BJ (cell line): Measurements from ENCODE around the gene LAMP1. TPM values are rescaled to one million over a fixed set of nuclear protein-coding genes. Genes with fewer than 3 reads are reported as not detected.
"Not testable (repeated sequence)": the region's sequence is repeated elsewhere in the genome, so short reads cannot be mapped to it uniquely, and the experiment has no call there.

ENCODE experiments used
- CTCF ChIA-PET: fragments of 350-600 bp; formaldehyde crosslinking; extraction: SDS; loops from one replicate; lab custom pipeline; 2021; ENCODE audit warnings: antibody characterized with exemption, inconsistent platforms; lab: Yijun Ruan, JAX
- POLR2A ChIA-PET: fragments of 300-600 bp; sonication (Branson Sonifier 250); formaldehyde crosslinking; extraction: SDS; loops from one replicate; lab custom pipeline; 2021; ENCODE audit warnings: antibody characterized with exemption; lab: Charles Lee
- DNase-seq: peaks from one replicate; pipeline ENCODE4 v3.0.0-alpha.2; 2011; ENCODE audit warnings: low read depth
- H3K27me3 ChIP-seq: 2 replicates; pipeline ENCODE4 v1.6.0; 2011; ENCODE audit warnings: low read length; ENCODE audit not compliant: control insufficient read depth, insufficient read depth
- H3K36me3 ChIP-seq: 2 replicates; pipeline ENCODE4 v1.5.1; 2011; ENCODE audit warnings: low read length; ENCODE audit not compliant: control insufficient read depth, insufficient read depth
- H3K4me3 ChIP-seq: 2 replicates; pipeline ENCODE4 v1.5.1; 2011; ENCODE audit warnings: low read depth, mild to moderate bottlenecking, control low read depth, low read length
- polyA plus RNA-seq: library from polyadenylated mRNA; depleted of rRNA; stranded (reverse); fragments of >200 nt; gene quantifications from 2 replicates; pipeline ENCODE4 v1.2.3, GENCODE V29; 2011
- TF ChIP-seq, protein P1 (sequence below): IDR thresholded peaks from 2 replicates; pipeline ENCODE4 v1.5.1; 2011; ENCODE audit warnings: low read depth, mild to moderate bottlenecking, control low read depth, inconsistent platforms, low read length, moderate library complexity; ENCODE audit not compliant: insufficient read depth

Gene LAMP1
- polyA plus RNA-seq, 1 experiment = 274 TPM

DNA sequence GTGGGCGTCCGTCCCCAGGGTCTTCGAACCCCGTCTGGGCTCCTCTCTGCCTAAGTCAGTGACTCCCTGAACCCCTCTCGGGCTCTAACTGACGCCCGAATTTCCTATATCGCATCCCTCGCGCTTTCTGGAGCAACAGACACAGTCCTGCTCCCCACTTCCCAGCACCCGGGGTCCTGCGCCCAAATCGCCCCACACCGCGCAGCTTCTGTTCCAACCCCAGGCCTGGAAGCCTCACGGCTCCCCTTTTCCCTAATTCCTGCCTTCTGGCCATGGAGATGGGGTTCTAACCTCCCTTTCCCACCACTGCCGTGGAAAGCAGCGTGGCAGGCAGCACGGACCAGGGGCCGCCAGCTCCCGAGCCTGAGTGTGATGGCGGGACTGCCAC is 68.5 kb downstream of the LAMP1 start:
- ChIA-PET POLR2A (no interaction called here), CTCF (no interaction called here)
- H3K4me3 ChIP-seq = no peak overlapping the region
- H3K27me3 ChIP-seq = no peaks in the 10 kb centered on the region; the same call in none of the 2 replicates
- DNase-seq = no peak
- TF ChIP-seq, protein P1, sequence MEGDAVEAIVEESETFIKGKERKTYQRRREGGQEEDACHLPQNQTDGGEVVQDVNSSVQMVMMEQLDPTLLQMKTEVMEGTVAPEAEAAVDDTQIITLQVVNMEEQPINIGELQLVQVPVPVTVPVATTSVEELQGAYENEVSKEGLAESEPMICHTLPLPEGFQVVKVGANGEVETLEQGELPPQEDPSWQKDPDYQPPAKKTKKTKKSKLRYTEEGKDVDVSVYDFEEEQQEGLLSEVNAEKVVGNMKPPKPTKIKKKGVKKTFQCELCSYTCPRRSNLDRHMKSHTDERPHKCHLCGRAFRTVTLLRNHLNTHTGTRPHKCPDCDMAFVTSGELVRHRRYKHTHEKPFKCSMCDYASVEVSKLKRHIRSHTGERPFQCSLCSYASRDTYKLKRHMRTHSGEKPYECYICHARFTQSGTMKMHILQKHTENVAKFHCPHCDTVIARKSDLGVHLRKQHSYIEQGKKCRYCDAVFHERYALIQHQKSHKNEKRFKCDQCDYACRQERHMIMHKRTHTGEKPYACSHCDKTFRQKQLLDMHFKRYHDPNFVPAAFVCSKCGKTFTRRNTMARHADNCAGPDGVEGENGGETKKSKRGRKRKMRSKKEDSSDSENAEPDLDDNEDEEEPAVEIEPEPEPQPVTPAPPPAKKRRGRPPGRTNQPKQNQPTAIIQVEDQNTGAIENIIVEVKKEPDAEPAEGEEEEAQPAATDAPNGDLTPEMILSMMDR = no peak
- H3K36me3 ChIP-seq = no peaks in the 10 kb centered on the region

DNA sequence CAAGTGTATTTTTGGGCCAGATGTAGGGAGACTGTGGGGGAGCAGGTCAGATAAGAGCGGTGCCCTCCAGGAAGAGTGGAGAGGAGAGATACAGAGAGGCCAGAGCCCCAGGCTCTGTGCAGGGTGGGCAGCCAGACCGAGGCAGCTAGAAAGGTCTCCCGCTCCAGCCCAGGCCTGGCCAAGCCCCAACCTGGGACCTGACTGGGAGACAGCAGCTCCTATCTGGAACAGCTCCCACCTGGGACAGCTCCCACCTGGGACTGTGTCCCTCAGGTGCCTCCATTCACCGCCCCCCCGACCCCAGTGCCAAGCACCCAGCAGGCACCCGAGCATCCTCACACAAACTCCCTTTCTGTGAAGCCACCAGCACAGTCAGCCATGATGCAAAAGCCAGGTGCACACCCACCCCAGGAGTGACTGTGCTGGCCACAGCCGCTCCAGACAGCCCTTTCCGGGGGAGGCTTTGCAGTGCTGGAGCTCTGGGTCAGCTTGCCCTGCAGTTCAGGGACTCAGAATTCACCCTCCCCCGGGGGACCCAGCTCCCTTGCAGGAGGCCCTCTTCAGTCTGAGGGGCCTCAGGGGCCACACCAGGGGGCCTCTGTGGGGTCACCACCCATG is 69.0 kb downstream of the LAMP1 start:
- DNase-seq = no peak
- TF ChIP-seq, protein P1 = no peak
- Histone ChIP-seq H3K4me3 (no peak overlapping the region), H3K36me3 (no peaks in the 10 kb centered on the region), H3K27me3 (no peaks in the 10 kb centered on the region; the same call in none of the 2 replicates)
- POLR2A ChIA-PET = no interaction called here
- CTCF ChIA-PET = interaction anchor here (1.6 kb wide), 1 partner anchor 29 kb away, joined by 3 read pairs; no protein-coding TSS in a partner anchor

GRCh38 chr13:113367020-113367560 is 70.1 kb downstream of the LAMP1 start:
- Histone ChIP-seq H3K36me3 (no peaks in the 10 kb centered on the region), H3K27me3 (no peaks in the 10 kb centered on the region; the same call in none of the 2 replicates), H3K4me3 (no peak overlapping the region)
- POLR2A ChIA-PET = no interaction called here
- CTCF ChIA-PET = interaction anchor here (1.6 kb wide), 1 partner anchor 28 kb away, joined by 3 read pairs; no protein-coding TSS in a partner anchor
- no peak for DNase-seq
- TF ChIP-seq, protein P1 = no peak

GRCh38 chr13:113367771-113368170 is 70.7 kb downstream of the LAMP1 start:
- Histone ChIP-seq H3K36me3 (no peaks in the 10 kb centered on the region), H3K27me3 (no peaks in the 10 kb centered on the region; the same call in none of the 2 replicates), H3K4me3 (no peak overlapping the region)
- no peak for DNase-seq
- ChIA-PET POLR2A (no interaction called here), CTCF (interaction anchor here (1.6 kb wide), 1 partner anchor 27 kb away, joined by 3 read pairs; no protein-coding TSS in a partner anchor)
- TF ChIP-seq, protein P1 = no peak

- CTCF ChIA-PET, H3K36me3 ChIP-seq, POLR2A ChIA-PET, H3K4me3 ChIP-seq, DNase-seq, H3K27me3 ChIP-seq: not testable (repeated sequence)
Observed at GRCh38 chr13:113368353-113368752, 71.3 kb downstream of the LAMP1 start.
